T-helper 1 cell treated with Interleukin-12 subunit alpha and Interleukin-12 subunit beta and Interleukin-4 antibody, amounts not matched to agents 30 μg/mL and 1 μg/mL, for 36 hours (primary cell): ENCODE measurements around the gene TPSD1.
"Not testable (repeated sequence)": the region's sequence is repeated elsewhere in the genome, so short reads cannot be mapped to it uniquely, and the experiment has no call there.

Experiments
- H3K27ac Mint-ChIP-seq: one replicate; pipeline ENCODE4 v1.8.0; 2021; ENCODE audit warnings: mild to moderate bottlenecking, mixed read lengths
- H3K27me3 Mint-ChIP-seq: one replicate; pipeline ENCODE4 v1.8.0; 2021; ENCODE audit warnings: low read depth, mixed read lengths
- H3K36me3 Mint-ChIP-seq: one replicate; pipeline ENCODE4 v1.8.0; 2021; ENCODE audit warnings: low read depth, mixed read lengths
- H3K4me1 Mint-ChIP-seq: one replicate; pipeline ENCODE4 v1.8.0; 2021; ENCODE audit warnings: low read depth, mixed read lengths
- H3K4me3 Mint-ChIP-seq: one replicate; pipeline ENCODE4 v1.8.0; 2021; ENCODE audit warnings: mild to moderate bottlenecking, moderate library complexity, mixed read lengths
- H3K9me3 Mint-ChIP-seq: one replicate; pipeline ENCODE4 v1.8.0; 2021; ENCODE audit warnings: mixed read lengths

The TPSD1 gene

GRCh38 chr16:1260101-1260680 is 4.3 kb downstream of the TPSD1 start:
- Mint-ChIP-seq H3K4me1 (peaks cover 4% of the 10 kb centered on the region), H3K36me3 (no peaks in the 10 kb centered on the region), H3K4me3 (no peak overlapping the region), H3K9me3 (peaks cover 10% of the 10 kb centered on the region), H3K27ac (no peak overlapping the region), H3K27me3 (peaks cover 20% of the 10 kb centered on the region)

- H3K36me3 Mint-ChIP-seq: no peaks in the 10 kb centered on the region
- H3K9me3 Mint-ChIP-seq: peaks cover 10% of the 10 kb centered on the region
- no peak overlapping the region for H3K27ac Mint-ChIP-seq
- H3K27me3 Mint-ChIP-seq: peaks cover 20% of the 10 kb centered on the region
- no peak overlapping the region for H3K4me3 Mint-ChIP-seq
- H3K4me1 Mint-ChIP-seq: peaks cover 4% of the 10 kb centered on the region
Measured at GRCh38 chr16:1261131-1261892, 5.4 kb downstream of the TPSD1 start.

- peaks cover 10% of the 10 kb centered on the region for H3K9me3 Mint-ChIP-seq
- peaks cover 20% of the 10 kb centered on the region for H3K27me3 Mint-ChIP-seq
- H3K4me3 Mint-ChIP-seq: no peak overlapping the region
Measured at GRCh38 chr16:1262210-1262845, 6.5 kb downstream of the TPSD1 start.

GRCh38 chr16:1262846-1263221 is 7.0 kb downstream of the TPSD1 start:
- Mint-ChIP-seq H3K9me3 (peaks cover 10% of the 10 kb centered on the region), H3K36me3 (no peaks in the 10 kb centered on the region), H3K27ac (no peak overlapping the region), H3K27me3 (peaks cover 20% of the 10 kb centered on the region), H3K4me1 (peaks cover 4% of the 10 kb centered on the region), H3K4me3 (no peak overlapping the region)

More at GRCh38 chr16:1262210-1262845, 6.5 kb downstream of the TPSD1 start:
- no peak overlapping the region for H3K27ac Mint-ChIP-seq
- H3K4me1 Mint-ChIP-seq: peaks cover 4% of the 10 kb centered on the region
- H3K36me3 Mint-ChIP-seq: no peaks in the 10 kb centered on the region

GRCh38 chr16:1263591-1264344 is 7.9 kb downstream of the TPSD1 start:
- Mint-ChIP-seq H3K27ac (no peak overlapping the region), H3K4me1 (peaks cover 4% of the 10 kb centered on the region), H3K9me3 (peaks cover 10% of the 10 kb centered on the region), H3K27me3 (peaks cover 20% of the 10 kb centered on the region), H3K4me3 (no peak overlapping the region), H3K36me3 (no peaks in the 10 kb centered on the region)

- Mint-ChIP-seq H3K27ac (no peak overlapping the region), H3K4me3 (no peak overlapping the region), H3K27me3 (peaks cover 15% of the 10 kb centered on the region), H3K36me3 (no peaks in the 10 kb centered on the region), H3K9me3 (peaks cover 10% of the 10 kb centered on the region), H3K4me1 (no peaks in the 10 kb centered on the region)
Measured at GRCh38 chr16:1264345-1265089, 8.6 kb downstream of the TPSD1 start.

- Mint-ChIP-seq H3K36me3 (no peaks in the 10 kb centered on the region), H3K27ac (no peak overlapping the region), H3K4me1 (no peaks in the 10 kb centered on the region), H3K9me3 (peaks cover 10% of the 10 kb centered on the region), H3K4me3 (no peak overlapping the region), H3K27me3 (peaks cover 15% of the 10 kb centered on the region)
Measured at GRCh38 chr16:1265090-1265630, 9.3 kb downstream of the TPSD1 start.

- Mint-ChIP-seq H3K27me3 (peaks cover 9% of the 10 kb centered on the region), H3K27ac (no peak overlapping the region), H3K36me3 (no peaks in the 10 kb centered on the region), H3K4me1 (no peaks in the 10 kb centered on the region), H3K4me3 (no peak overlapping the region), H3K9me3 (peaks cover 10% of the 10 kb centered on the region)
Measured at GRCh38 chr16:1265826-1266225, 10.0 kb downstream of the TPSD1 start.

- not testable (repeated sequence) for H3K27ac Mint-ChIP-seq, H3K9me3 Mint-ChIP-seq, H3K36me3 Mint-ChIP-seq, H3K4me3 Mint-ChIP-seq, H3K27me3 Mint-ChIP-seq, H3K4me1 Mint-ChIP-seq
Measured at GRCh38 chr16:1269418-1269817, 13.5 kb downstream of the TPSD1 start.

GRCh38 chr16:1271380-1271723 is 15.5 kb downstream of the TPSD1 start:
- no peak overlapping the region for H3K27ac Mint-ChIP-seq
- no peaks in the 10 kb centered on the region for H3K36me3 Mint-ChIP-seq
- H3K27me3 Mint-ChIP-seq: no peaks in the 10 kb centered on the region
- H3K4me3 Mint-ChIP-seq: no peak overlapping the region
- no peaks in the 10 kb centered on the region for H3K4me1 Mint-ChIP-seq
- no peaks in the 10 kb centered on the region for H3K9me3 Mint-ChIP-seq

- H3K27me3 Mint-ChIP-seq, H3K4me3 Mint-ChIP-seq, H3K9me3 Mint-ChIP-seq, H3K27ac Mint-ChIP-seq, H3K36me3 Mint-ChIP-seq, H3K4me1 Mint-ChIP-seq: not testable (repeated sequence)
Measured at GRCh38 chr16:1271724-1272413, 16.0 kb downstream of the TPSD1 start.

GRCh38 chr16:1272453-1273198 is 16.8 kb downstream of the TPSD1 start:
- H3K4me3 Mint-ChIP-seq: no peak overlapping the region

GRCh38 chr16:1273816-1274215 is 17.9 kb downstream of the TPSD1 start:
- H3K4me3 Mint-ChIP-seq: no peak overlapping the region

More at GRCh38 chr16:1272453-1273198, 16.8 kb downstream of the TPSD1 start:
- Mint-ChIP-seq H3K27me3 (no peaks in the 10 kb centered on the region), H3K9me3 (no peaks in the 10 kb centered on the region), H3K27ac (no peak overlapping the region), H3K36me3 (no peaks in the 10 kb centered on the region), H3K4me1 (no peaks in the 10 kb centered on the region)

More at GRCh38 chr16:1273816-1274215, 17.9 kb downstream of the TPSD1 start:
- Mint-ChIP-seq H3K27me3 (no peaks in the 10 kb centered on the region), H3K9me3 (no peaks in the 10 kb centered on the region), H3K27ac (no peak overlapping the region), H3K36me3 (no peaks in the 10 kb centered on the region), H3K4me1 (no peaks in the 10 kb centered on the region)
